Measurements from ENCODE around the gene BNIP3.

BNIP3 gene

GRCh38 chr10:131964298-131964697 lies 17.4 kb downstream of the BNIP3 start:
- no peak overlapping the region for H3K27ac ChIP-seq
- no peak for TF ChIP-seq ZFX (IDR thresholded peaks at IDR 0.05; ENCODE audit: borderline replicate concordance)
- TF ChIP-seq CTCF (IDR thresholded peaks at IDR 0.05), result no peak

DNA sequence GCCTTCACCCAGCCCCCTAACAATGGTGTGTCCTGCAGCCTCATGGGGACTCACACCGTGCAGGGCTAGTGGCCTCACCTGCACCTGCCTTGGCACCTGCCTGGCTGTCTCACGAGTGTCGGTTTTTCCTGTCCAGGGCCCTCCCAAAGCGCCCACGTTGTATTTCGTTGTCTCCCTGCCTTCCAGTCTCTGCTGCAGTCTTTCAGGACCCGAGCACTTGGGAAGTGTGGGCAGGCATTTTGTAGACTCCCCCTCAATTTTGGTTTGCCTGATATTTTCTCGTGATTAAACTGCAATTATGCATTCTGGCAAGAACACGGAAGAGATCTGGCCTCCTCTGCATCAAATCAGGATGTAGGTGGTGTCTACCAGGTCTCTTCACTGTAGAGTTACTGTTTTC lies 17.9 kb downstream of the BNIP3 start:
- H3K27ac ChIP-seq, result no peak overlapping the region
- TF ChIP-seq CTCF (IDR thresholded peaks at IDR 0.05) (no peak), ZFX (IDR thresholded peaks at IDR 0.05; ENCODE audit: borderline replicate concordance) (no peak)

DNA sequence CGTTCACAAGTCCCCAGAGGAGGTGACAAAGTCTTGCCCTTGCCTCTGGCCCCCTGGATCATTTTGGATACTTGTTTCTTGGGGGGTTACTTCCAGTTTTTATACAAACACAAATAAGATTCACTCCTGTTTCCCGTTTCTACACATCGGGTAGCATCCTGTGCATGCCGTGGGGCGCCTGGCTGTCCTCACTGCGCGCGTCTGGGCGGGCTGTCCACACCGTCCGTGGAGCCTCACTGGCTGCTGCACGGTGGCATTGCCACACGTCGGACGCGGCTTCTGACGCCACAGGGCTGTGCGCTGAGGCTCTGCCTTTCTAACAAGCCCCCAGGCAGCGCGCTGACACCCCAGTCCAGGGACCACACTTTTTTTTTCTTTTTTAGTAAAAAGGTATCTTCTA lies 18.4 kb downstream of the BNIP3 start:
- TF ChIP-seq ZFX (IDR thresholded peaks at IDR 0.05; ENCODE audit: borderline replicate concordance) (no peak), CTCF (IDR thresholded peaks at IDR 0.05) (no peak)
- no peak overlapping the region for H3K27ac ChIP-seq

- H3K27ac ChIP-seq, result peak overlapping the region; percentile 71
Measured at GRCh38 chr10:131961777-131962662, 19.7 kb downstream of the BNIP3 start.

DNA sequence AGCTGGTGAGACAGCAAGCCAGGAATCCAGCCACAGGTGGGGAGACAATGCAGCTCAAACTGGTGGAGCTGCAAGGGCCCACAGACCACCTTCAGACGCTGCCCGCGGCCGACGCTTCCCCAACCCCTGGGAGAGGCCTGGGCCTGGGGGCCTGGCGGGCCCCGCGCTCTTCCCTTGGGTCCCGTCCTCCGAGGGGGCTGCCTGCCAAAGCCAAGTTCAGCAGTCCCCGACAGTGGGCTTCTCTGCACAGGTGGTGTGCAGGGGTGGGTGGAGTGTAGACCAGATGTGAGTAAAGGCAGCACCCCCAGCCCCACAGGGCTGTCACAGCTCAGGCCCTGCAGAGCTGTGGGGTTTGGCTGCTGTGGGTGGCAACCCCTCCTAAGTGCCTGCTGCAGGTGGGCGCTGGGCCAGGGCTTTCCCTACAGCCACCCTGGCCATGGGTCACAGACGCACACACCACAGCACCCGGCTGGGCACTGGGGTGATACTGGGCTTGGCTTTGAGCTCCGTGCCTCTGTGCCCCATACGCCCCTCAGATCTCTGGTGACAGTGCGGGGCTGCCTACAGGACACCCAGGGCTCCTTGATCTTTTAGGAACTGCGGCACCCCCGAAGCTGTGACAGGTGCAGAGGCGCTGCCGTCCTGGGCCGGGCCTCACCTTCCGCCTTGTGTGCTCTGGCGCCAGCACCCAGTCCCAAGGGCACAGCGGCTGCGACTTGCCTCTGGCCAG lies 20.5 kb downstream of the BNIP3 start:
- H3K27ac ChIP-seq, result no peak overlapping the region; the same call in 1 of the 2 replicates
- TF ChIP-seq CTCF (IDR thresholded peaks at IDR 0.05) (no peak), ZFX (IDR thresholded peaks at IDR 0.05; ENCODE audit: borderline replicate concordance) (no peak)

More at GRCh38 chr10:131961777-131962662, 19.7 kb downstream of the BNIP3 start:
- no peak for TF ChIP-seq ZFX (IDR thresholded peaks at IDR 0.05; ENCODE audit: borderline replicate concordance)
- no peak for TF ChIP-seq CTCF (IDR thresholded peaks at IDR 0.05)

- no peak overlapping the region for H3K27ac ChIP-seq
- TF ChIP-seq CTCF (IDR thresholded peaks at IDR 0.05) (no peak), ZFX (IDR thresholded peaks at IDR 0.05; ENCODE audit: borderline replicate concordance) (no peak)
Measured at GRCh38 chr10:131960631-131961046, 21.1 kb downstream of the BNIP3 start.

DNA sequence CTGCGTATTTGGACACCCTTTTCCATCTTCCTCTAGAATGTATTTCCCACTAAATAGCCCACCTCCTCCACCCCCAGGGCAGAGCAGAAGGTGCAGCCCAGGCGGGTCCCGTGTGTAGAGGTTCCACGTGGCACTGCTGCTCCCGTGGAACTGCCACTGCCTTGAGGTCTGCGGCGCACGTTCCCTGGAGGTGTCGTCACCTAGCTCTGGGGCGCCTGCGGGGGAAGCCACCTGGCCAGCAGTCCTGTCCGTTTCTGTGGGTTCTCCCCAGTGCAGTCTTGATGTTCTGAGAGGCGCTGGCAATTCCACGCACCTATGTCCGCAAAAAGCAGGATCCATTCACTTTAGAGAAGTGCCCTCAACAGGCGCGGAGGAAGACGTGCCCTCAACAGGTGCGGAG lies 21.9 kb downstream of the BNIP3 start:
- H3K27ac ChIP-seq, result no peak overlapping the region
- TF ChIP-seq CTCF (IDR thresholded peaks at IDR 0.05), result no peak
- TF ChIP-seq ZFX (IDR thresholded peaks at IDR 0.05; ENCODE audit: borderline replicate concordance), result no peak
